ENCODE data around the gene ICAM5.

The ICAM5 gene

DNA sequence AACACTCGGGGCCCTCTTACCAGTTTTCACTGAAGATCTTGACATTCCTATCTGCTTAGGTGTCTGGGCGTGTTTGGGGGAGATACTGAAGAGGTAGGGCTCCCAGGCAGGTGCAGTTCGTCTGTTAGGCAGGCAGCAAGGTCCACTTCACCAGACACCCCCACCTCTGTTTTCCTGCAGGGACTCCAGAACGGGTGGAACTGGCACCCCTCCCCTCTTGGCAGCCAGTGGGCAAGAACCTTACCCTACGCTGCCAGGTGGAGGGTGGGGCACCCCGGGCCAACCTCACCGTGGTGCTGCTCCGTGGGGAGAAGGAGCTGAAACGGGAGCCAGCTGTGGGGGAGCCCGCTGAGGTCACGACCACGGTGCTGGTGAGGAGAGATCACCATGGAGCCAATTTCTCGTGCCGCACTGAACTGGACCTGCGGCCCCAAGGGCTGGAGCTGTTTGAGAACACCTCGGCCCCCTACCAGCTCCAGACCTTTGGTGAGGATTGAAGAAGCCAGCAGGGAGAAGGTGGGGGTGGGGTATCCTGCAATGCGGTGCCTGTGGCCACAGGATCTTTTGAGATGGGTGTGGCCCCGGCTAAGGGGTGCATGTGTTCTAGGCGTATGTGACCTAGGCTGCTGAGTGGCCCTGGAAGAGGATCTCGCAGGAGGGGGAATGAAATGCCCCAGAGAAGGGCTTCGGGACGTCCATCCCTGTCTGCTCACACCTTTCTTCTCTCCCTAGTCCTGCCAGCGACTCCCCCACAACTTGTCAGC lies 6.3 kb upstream of the ICAM5 start:
- no peak overlapping the region for H3K4me3 ChIP-seq
- no peak overlapping the region for H3K27ac ChIP-seq
- DNase-seq (ENCODE audit: low spot score): no peak
- TF ChIP-seq, protein P1, sequence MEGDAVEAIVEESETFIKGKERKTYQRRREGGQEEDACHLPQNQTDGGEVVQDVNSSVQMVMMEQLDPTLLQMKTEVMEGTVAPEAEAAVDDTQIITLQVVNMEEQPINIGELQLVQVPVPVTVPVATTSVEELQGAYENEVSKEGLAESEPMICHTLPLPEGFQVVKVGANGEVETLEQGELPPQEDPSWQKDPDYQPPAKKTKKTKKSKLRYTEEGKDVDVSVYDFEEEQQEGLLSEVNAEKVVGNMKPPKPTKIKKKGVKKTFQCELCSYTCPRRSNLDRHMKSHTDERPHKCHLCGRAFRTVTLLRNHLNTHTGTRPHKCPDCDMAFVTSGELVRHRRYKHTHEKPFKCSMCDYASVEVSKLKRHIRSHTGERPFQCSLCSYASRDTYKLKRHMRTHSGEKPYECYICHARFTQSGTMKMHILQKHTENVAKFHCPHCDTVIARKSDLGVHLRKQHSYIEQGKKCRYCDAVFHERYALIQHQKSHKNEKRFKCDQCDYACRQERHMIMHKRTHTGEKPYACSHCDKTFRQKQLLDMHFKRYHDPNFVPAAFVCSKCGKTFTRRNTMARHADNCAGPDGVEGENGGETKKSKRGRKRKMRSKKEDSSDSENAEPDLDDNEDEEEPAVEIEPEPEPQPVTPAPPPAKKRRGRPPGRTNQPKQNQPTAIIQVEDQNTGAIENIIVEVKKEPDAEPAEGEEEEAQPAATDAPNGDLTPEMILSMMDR (IDR thresholded peaks at IDR 0.05): no peak

DNA sequence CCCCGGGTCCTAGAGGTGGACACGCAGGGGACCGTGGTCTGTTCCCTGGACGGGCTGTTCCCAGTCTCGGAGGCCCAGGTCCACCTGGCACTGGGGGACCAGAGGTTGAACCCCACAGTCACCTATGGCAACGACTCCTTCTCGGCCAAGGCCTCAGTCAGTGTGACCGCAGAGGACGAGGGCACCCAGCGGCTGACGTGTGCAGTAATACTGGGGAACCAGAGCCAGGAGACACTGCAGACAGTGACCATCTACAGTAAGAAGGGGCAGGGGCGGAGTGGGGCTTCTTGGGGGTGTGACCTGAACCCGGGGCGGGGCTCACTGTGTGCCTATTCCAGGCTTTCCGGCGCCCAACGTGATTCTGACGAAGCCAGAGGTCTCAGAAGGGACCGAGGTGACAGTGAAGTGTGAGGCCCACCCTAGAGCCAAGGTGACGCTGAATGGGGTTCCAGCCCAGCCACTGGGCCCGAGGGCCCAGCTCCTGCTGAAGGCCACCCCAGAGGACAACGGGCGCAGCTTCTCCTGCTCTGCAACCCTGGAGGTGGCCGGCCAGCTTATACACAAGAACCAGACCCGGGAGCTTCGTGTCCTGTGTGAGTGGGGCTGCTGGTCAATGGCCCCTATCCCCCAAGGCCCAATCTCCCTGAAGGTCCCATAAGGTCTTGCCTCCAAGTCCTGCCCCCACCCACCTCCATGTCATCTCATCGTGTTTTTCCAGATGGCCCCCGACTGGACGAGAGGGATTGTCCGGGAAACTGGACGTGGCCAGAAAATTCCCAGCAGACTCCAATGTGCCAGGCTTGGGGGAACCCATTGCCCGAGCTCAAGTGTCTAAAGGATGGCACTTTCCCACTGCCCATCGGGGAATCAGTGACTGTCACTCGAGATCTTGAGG lies 5.4 kb upstream of the ICAM5 start:
- no peak overlapping the region for H3K27ac ChIP-seq
- no peak overlapping the region for H3K4me3 ChIP-seq
- no peak for DNase-seq (ENCODE audit: low spot score)
- TF ChIP-seq, protein P1 (IDR thresholded peaks at IDR 0.05): no peak

DNA sequence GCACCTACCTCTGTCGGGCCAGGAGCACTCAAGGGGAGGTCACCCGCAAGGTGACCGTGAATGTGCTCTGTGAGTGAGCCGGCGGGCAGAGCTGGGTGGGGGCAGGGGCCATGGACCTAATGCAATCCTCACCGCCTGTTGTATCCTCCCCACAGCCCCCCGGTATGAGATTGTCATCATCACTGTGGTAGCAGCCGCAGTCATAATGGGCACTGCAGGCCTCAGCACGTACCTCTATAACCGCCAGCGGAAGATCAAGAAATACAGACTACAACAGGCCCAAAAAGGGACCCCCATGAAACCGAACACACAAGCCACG lies 4.8 kb upstream of the ICAM5 start:
- TF ChIP-seq, protein P1 (IDR thresholded peaks at IDR 0.05): no peak
- Histone ChIP-seq H3K27ac (no peak overlapping the region), H3K4me3 (no peak overlapping the region)
- no peak for DNase-seq (ENCODE audit: low spot score)

DNA sequence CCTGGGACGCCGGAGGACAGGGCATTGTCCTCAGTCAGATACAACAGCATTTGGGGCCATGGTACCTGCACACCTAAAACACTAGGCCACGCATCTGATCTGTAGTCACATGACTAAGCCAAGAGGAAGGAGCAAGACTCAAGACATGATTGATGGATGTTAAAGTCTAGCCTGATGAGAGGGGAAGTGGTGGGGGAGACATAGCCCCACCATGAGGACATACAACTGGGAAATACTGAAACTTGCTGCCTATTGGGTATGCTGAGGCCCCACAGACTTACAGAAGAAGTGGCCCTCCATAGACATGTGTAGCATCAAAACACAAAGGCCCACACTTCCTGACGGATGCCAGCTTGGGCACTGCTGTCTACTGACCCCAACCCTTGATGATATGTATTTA lies 4.4 kb upstream of the ICAM5 start:
- Histone ChIP-seq H3K27ac (no peak overlapping the region), H3K4me3 (no peak overlapping the region)
- DNase-seq (ENCODE audit: low spot score): no peak
- TF ChIP-seq, protein P1 (IDR thresholded peaks at IDR 0.05): no peak

DNA sequence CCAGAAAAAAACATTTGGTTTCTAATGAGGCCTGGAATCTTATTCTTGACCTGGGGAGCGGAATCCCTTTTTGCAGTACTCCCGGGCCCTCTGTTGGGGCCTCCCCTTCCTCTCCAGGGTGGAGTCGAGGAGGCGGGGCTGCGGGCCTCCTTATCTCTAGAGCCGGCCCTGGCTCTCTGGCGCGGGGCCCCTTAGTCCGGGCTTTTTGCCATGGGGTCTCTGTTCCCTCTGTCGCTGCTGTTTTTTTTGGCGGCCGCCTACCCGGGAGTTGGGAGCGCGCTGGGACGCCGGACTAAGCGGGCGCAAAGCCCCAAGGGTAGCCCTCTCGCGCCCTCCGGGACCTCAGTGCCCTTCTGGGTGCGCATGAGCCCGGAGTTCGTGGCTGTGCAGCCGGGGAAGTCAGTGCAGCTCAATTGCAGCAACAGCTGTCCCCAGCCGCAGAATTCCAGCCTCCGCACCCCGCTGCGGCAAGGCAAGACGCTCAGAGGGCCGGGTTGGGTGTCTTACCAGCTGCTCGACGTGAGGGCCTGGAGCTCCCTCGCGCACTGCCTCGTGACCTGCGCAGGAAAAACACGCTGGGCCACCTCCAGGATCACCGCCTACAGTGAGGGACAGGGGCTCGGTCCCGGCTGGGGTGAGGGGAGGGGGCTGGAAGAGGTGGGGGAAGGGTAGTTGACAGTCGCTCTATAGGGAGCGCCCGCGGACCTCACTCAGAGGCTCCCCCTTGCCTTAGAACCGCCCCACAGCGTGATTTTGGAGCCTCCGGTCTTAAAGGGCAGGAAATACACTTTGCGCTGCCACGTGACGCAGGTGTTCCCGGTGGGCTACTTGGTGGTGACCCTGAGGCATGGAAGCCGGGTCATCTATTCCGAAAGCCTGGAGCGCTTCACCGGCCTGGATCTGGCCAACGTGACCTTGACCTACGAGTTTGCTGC lies 2.7 kb upstream of the ICAM5 start, which contains the start of gene ICAM4:
TSS of gene ICAM4 (plus strand) at position 153 of the 935 bp plus-strand sequence. CDS start at position 211, 58 bp downstream.
- TF ChIP-seq, protein P1 (IDR thresholded peaks at IDR 0.05): no peak
- Histone ChIP-seq H3K4me3 (peak within 1 kb of the TSS; percentile 25), H3K27ac (peak within 1 kb of the TSS in 1 of 2 donors; percentile 5)
- DNase-seq (ENCODE audit: low spot score): no peak

DNA sequence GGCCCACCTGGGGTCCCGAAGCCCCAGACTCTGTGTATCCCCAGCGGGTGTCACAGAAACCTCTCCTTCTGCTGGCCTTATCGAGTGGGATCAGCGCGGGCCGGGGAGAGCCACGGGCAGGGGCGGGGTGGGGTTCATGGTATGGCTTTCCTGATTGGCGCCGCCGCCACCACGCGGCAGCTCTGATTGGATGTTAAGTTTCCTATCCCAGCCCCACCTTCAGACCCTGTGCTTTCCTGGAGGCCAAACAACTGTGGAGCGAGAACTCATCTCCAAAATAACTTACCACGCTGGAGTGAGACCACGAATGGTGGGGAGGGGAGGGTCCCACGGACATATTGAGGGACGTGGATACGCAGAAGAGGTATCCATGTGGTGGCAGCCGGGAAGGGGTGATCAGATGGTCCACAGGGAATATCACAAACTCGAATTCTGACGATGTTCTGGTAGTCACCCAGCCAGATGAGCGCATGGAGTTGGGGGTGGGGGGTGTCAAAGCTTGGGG lies 1.0 kb upstream of the ICAM5 start:
- peak overlapping the region; percentile 73 for H3K4me3 ChIP-seq
- no peak overlapping the region for H3K27ac ChIP-seq

More for the DNA sequence above, 1.0 kb upstream of the ICAM5 start:
- TF ChIP-seq, protein P1 (IDR thresholded peaks at IDR 0.05): no peak
- no peak for DNase-seq (ENCODE audit: low spot score)
